K562 (cell line): Measurements from ENCODE around the gene PRR5. TPM values are rescaled to one million over a fixed set of nuclear protein-coding genes. Genes with fewer than 3 reads are reported as not detected.

Experiments
- EGR1 ChIP-seq: fragments of 450-650 bp; conservative IDR thresholded peaks from 2 replicates; pipeline ENCODE4 v1.6.1; 2017; ENCODE audit warnings: mild to moderate bottlenecking
- RERE ChIP-seq: sonication (generic); formaldehyde crosslinking; IDR thresholded peaks from 2 replicates; pipeline ENCODE4 v1.8.0; 2023; ENCODE audit warnings: missing genetic modification reagents, mild to moderate bottlenecking, borderline replicate concordance
- USF1 ChIP-seq: sonication (generic); formaldehyde crosslinking; IDR thresholded peaks from 2 replicates; pipeline ENCODE4 v1.9.0; 2022; ENCODE audit warnings: mild to moderate bottlenecking, missing genetic modification reagents
- ZNF174 ChIP-seq: fragments of 250-450 bp; sonication (Bioruptor Pico); IDR thresholded peaks from 2 replicates; pipeline ENCODE4 v1.4.0; 2020; ENCODE audit warnings: mild to moderate bottlenecking
- ZNF668 ChIP-seq: fragments of 250-450 bp; sonication (Bioruptor Pico); IDR thresholded peaks from 2 replicates; pipeline ENCODE4 v1.8.0; 2022; ENCODE audit warnings: mild to moderate bottlenecking, inconsistent platforms
- polyA plus RNA-seq, 8 experiments: library from polyadenylated mRNA; depleted of rRNA in 4 of 8; stranded (reverse) in 5 of 8; unstranded in 3 of 8; fragments of >200 nt; fragmentation: Nextera tagmentation in 2 of 8; fragmentation: Illumina TruSeq in 1 of 8; extraction: Ambion mirVana in 2 of 8; extraction: Trizol in 1 of 8; gene quantifications; 2 replicates each; pipeline versions ENCODE4 v1.2.1 to v1.2.3, GENCODE V29; 2011 to 2014; ENCODE audit warnings: inconsistent platforms in 1 of 8, missing spikeins in 1 of 8
- total RNA-seq, 7 experiments: library from RNA; depleted of rRNA in 6 of 7; stranded (reverse); fragments of >200 nt in 6 of 7; fragmentation: Illumina TruSeq in 2 of 7; extraction: Trizol in 2 of 7; gene quantifications; 2 replicates each; pipeline versions ENCODE4 v1.2.1 to v1.2.3, GENCODE V29; 2011 to 2021; ENCODE audit warnings: low replicate concordance in 1 of 7

PRR5 gene
- total and polyA plus RNA-seq, 9 of the 15 experiments (the other 6 are each of a cell fraction or from before 2014, with no cell fraction given), result 0.13 to 21.0 (median 7.5) TPM

GRCh38 chr22:44683881-44684280, 18.1 kb upstream of the PRR5 start (continued):
- TF ChIP-seq RERE (CRISPR knock-in tag) (no peak), USF1 (CRISPR knock-in tag) (no peak), EGR1 (no peak), ZNF668 (CRISPR knock-in tag) (no peak), ZNF174 (CRISPR knock-in tag) (no peak)
